ENCODE data around the gene SEMA4B.
"Not testable (repeated sequence)": the region's sequence is repeated elsewhere in the genome, so short reads cannot be mapped to it uniquely, and the experiment has no call there.

Gene SEMA4B

GRCh38 chr15:90259524-90259923 lies 58.4 kb downstream of the SEMA4B start:
- DNase-seq (ENCODE audit: low spot score), result no peak

DNA sequence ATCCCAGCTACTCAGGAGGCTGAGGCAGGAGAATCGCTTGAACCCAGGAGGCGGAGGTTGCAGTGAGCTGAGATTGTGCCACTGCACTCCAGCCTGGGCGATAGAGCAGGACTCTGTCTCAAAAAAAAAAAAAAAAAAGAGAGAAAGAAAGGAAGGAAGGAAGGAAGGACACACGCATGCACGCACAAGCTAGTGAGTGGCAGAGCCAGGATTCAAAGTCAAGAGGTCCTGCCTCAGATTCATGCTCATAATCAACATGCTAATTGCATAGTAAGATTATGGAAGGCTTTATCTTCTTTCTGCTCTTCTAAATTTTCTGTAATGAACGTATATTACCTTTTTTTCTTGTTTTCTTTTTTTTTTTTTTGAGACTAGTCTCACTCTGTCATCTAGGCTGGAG lies 59.6 kb downstream of the SEMA4B start:
- not testable (repeated sequence) for DNase-seq (ENCODE audit: low spot score)

DNA sequence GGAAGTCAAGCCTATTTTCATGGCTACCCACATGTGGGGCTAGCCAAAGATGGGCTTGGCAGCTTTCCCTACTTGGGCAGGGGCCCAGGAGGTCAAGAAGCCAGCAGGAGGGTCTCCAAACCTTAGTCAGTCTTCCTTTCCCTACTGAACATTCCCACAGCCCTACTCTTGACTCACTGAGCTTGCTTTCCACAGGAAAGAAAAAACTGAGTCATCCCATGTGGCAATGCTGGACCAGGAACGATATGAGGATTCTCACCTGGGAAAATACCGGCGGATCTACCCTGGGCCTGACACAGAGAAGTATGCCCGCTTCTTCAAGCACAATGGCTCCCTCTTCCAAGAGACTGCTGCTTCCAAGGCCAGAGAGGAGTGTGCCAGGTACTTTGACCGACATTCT lies 60.7 kb downstream of the SEMA4B start:
- DNase-seq (ENCODE audit: low spot score), result no peak

- no peak for DNase-seq (ENCODE audit: low spot score)
These were observed 61.3 kb downstream of the SEMA4B start for GRCh38 chr15:90262426-90262825.

- DNase-seq (ENCODE audit: low spot score), result no peak
These were observed 63.5 kb downstream of the SEMA4B start for GRCh38 chr15:90264671-90265070.

- DNase-seq (ENCODE audit: low spot score), result peak; percentile 93
These were observed 64.3 kb downstream of the SEMA4B start, which contains the start of gene NGRN for GRCh38 chr15:90265271-90266060. Gene NGRN, plus strand, starts transcription at chr15:90265672. Its CDS starts 41 bp downstream, at chr15:90265713.

GRCh38 chr15:90266061-90266431 lies 64.9 kb downstream of the SEMA4B start:
- DNase-seq (ENCODE audit: low spot score), result peak; percentile 50

DNA sequence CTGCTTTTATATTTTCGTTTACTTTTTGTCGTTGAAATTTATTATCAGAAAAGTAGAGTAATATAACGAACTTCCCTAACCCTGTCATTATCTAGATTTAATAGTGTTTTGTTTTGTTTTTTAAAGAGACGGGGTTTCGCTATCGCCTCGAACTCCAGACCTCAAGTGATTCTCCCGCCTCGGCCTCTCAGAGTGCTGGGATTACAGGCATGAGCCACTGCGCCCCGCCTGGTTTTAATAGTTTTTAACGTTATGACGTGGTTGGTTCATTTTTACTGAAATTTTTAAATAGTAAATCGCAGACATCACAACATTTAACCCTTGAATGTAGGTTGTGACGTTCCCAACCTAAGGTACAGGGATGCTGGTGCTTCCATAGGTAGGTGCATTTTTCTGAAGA lies 65.4 kb downstream of the SEMA4B start:
- DNase-seq (ENCODE audit: low spot score), result no peak

- DNase-seq (ENCODE audit: low spot score), result peak; percentile 40
These were observed 67.3 kb downstream of the SEMA4B start for GRCh38 chr15:90268415-90268814.

- no peak for DNase-seq (ENCODE audit: low spot score)
These were observed 69.5 kb downstream of the SEMA4B start for GRCh38 chr15:90270502-90271150.

- no peak for DNase-seq (ENCODE audit: low spot score)
These were observed 70.5 kb downstream of the SEMA4B start for GRCh38 chr15:90271459-90272166.

GRCh38 chr15:90278467-90278866 lies 77.3 kb downstream of the SEMA4B start:
- DNase-seq (ENCODE audit: low spot score), result not testable (repeated sequence)
